OCI-LY3 (cell line): ENCODE measurements around the gene USF3.
A peak's percentile ranks its signal among the peaks of the same experiment; 100 is the strongest.

Experiments used
- H2AFZ ChIP-seq: fragments of 200-600, 300-600 bp; shearing (Covaris generic); 2 replicates; pipeline ENCODE4 v1.6.0; 2014; ENCODE audit warnings: antibody characterized with exemption, low read depth, low read length
- H3K27ac ChIP-seq: fragments of 200-600, 300-600 bp; sonication (generic); 2 replicates; pipeline ENCODE4 v1.5.1; 2014; ENCODE audit warnings: mild to moderate bottlenecking, low read length, moderate library complexity, mixed read lengths
- H3K27me3 ChIP-seq: fragments of 200-600, 300-600 bp; sonication (generic); 2 replicates; pipeline ENCODE4 v1.6.1; 2014; ENCODE audit warnings: low read depth, low read length, mixed read lengths
- H3K36me3 ChIP-seq: fragments of 200-600, 300-600 bp; sonication (generic); replicated peaks from 2 replicates; pipeline ENCODE3; 2014; ENCODE audit warnings: low read depth, low read length, mixed read lengths
- H3K4me1 ChIP-seq: fragments of 300-600, 200-600 bp; sonication (generic); 2 replicates; pipeline ENCODE4 v1.6.1; 2014; ENCODE audit warnings: low read length, mixed read lengths
- H3K4me2 ChIP-seq: fragments of 200-600, 300-600 bp; sonication (generic); 2 replicates; pipeline ENCODE4 v1.6.1; 2014; ENCODE audit warnings: low read length, mixed read lengths
- H3K4me3 ChIP-seq: fragments of 300-600, 200-600 bp; sonication (generic); 2 replicates; pipeline ENCODE4 v1.5.1; 2014; ENCODE audit warnings: antibody characterized with exemption, mild to moderate bottlenecking, low read length, moderate library complexity
- H3K79me2 ChIP-seq: fragments of 300-600, 200-600 bp; shearing (Covaris generic); 2 replicates; pipeline ENCODE4 v1.6.1; 2014; ENCODE audit warnings: mild to moderate bottlenecking, low read length, mixed read lengths
- H3K9ac ChIP-seq: fragments of 300-600, 200-600 bp; shearing (Covaris generic); 2 replicates; pipeline ENCODE4 v1.6.0; 2014; ENCODE audit warnings: mild to moderate bottlenecking, low read length, moderate library complexity
- H3K9me3 ChIP-seq: fragments of 200-600, 300-600 bp; shearing (Covaris generic); 2 replicates; pipeline ENCODE4 v1.6.1; 2014; ENCODE audit warnings: low read length, mixed read lengths; ENCODE audit not compliant: insufficient read depth
- H4K20me1 ChIP-seq: fragments of 200-600, 300-600 bp; sonication (generic); 2 replicates; pipeline ENCODE4 v1.6.1; 2016; ENCODE audit warnings: low read length, mixed read lengths; ENCODE audit not compliant: insufficient read depth
- CTCF ChIP-seq: fragments of 200-600, 300-600 bp; sonication (generic); IDR thresholded peaks from 2 replicates; pipeline ENCODE4 v1.5.1; 2014; ENCODE audit warnings: antibody characterized with exemption, low read length, low read depth
- EZH2phosphoT487 ChIP-seq: fragments of 200-600 bp; shearing (Covaris generic); IDR thresholded peaks from 2 replicates; pipeline ENCODE4 v1.6.1; 2018; ENCODE audit warnings: antibody characterized with exemption, mixed run types, low read depth

Gene USF3

GRCh38 chr3:113630956-113631542 lies 65.4 kb downstream of the USF3 start:
- Histone ChIP-seq H2AFZ (no peak overlapping the region), H3K9me3 (no peaks in the 10 kb centered on the region), H3K4me1 (peaks cover 36% of the 10 kb centered on the region), H3K27ac (no peak overlapping the region), H4K20me1 (no peaks in the 10 kb centered on the region), H3K4me3 (peak overlapping the region; percentile 29), H3K79me2 (no peaks in the 10 kb centered on the region), H3K27me3 (no peaks in the 10 kb centered on the region), H3K4me2 (peak overlapping the region; percentile 50), H3K36me3 (no peaks in the 10 kb centered on the region), H3K9ac (no peak overlapping the region)
- TF ChIP-seq EZH2phosphoT487 = no peak

GRCh38 chr3:113629584-113630421 lies 66.6 kb downstream of the USF3 start:
- H3K36me3 ChIP-seq = no peaks in the 10 kb centered on the region
- TF ChIP-seq EZH2phosphoT487 (no peak), CTCF (no peak)
- no peaks in the 10 kb centered on the region for H3K9me3 ChIP-seq
- H3K9ac ChIP-seq = no peak overlapping the region
- H3K4me3 ChIP-seq = no peak overlapping the region
- H2AFZ ChIP-seq = no peak overlapping the region
- no peaks in the 10 kb centered on the region for H4K20me1 ChIP-seq
- no peaks in the 10 kb centered on the region for H3K27me3 ChIP-seq
- H3K4me2 ChIP-seq = no peak overlapping the region
- no peak overlapping the region for H3K27ac ChIP-seq
- no peaks in the 10 kb centered on the region for H3K79me2 ChIP-seq
- H3K4me1 ChIP-seq = peaks cover 43% of the 10 kb centered on the region

GRCh38 chr3:113628788-113629187 lies 67.7 kb downstream of the USF3 start:
- Histone ChIP-seq H3K27me3 (no peaks in the 10 kb centered on the region), H2AFZ (no peak overlapping the region), H3K9me3 (no peaks in the 10 kb centered on the region), H3K4me3 (no peak overlapping the region), H3K9ac (no peak overlapping the region), H3K27ac (no peak overlapping the region), H3K4me2 (no peak overlapping the region), H3K4me1 (peaks cover 43% of the 10 kb centered on the region), H4K20me1 (no peaks in the 10 kb centered on the region), H3K79me2 (no peaks in the 10 kb centered on the region), H3K36me3 (no peaks in the 10 kb centered on the region)
- TF ChIP-seq CTCF (no peak), EZH2phosphoT487 (no peak)

GRCh38 chr3:113628316-113628715 lies 68.1 kb downstream of the USF3 start:
- Histone ChIP-seq H3K4me3 (no peak overlapping the region), H3K4me2 (no peak overlapping the region), H3K79me2 (no peaks in the 10 kb centered on the region), H3K9ac (no peak overlapping the region), H3K36me3 (no peaks in the 10 kb centered on the region), H3K9me3 (no peaks in the 10 kb centered on the region), H2AFZ (no peak overlapping the region), H4K20me1 (no peaks in the 10 kb centered on the region), H3K27me3 (no peaks in the 10 kb centered on the region), H3K4me1 (peaks cover 43% of the 10 kb centered on the region), H3K27ac (no peak overlapping the region)
- TF ChIP-seq CTCF = no peak
- TF ChIP-seq EZH2phosphoT487 = no peak
